ENCODE results near the gene CABLES1.

- TF ChIP-seq CTCF (IDR thresholded peaks at IDR 0.05) = no peak
- no peak for TF ChIP-seq GABPA (IDR thresholded peaks at IDR 0.05; ENCODE audit: low read depth)
- TF ChIP-seq RAD21 (IDR thresholded peaks at IDR 0.05; ENCODE audit: low read length) = no peak
- no peak for TF ChIP-seq SIN3A (IDR thresholded peaks at IDR 0.05; ENCODE audit: borderline replicate concordance, low read depth, low read length)
- no peak for TF ChIP-seq USF1 (IDR thresholded peaks at IDR 0.05; ENCODE audit: borderline replicate concordance, low read depth)
- TF ChIP-seq RCOR1 (IDR thresholded peaks at IDR 0.05; ENCODE audit: low read length) = no peak
- no peak for TF ChIP-seq PBX3 (IDR thresholded peaks at IDR 0.05)
- no peak for TF ChIP-seq ZBTB33 (IDR thresholded peaks at IDR 0.05; ENCODE audit: borderline replicate concordance, low read depth)
- no peak for TF ChIP-seq SMC3 (IDR thresholded peaks at IDR 0.05; ENCODE audit: low read depth, low read length)
These were observed 37.5 kb downstream of the CABLES1 start for GRCh38 chr18:23172591-23173380.
